HG03108 (cell line): ENCODE data around the gene LYST.
"Not testable (repeated sequence)": the region's sequence is repeated elsewhere in the genome, so short reads cannot be mapped to it uniquely, and the experiment has no call there.

ENCODE experiments used
- ATAC-seq: cut with Tn5 transposase; IDR thresholded peaks from one replicate; pipeline ENCODE4 v1.9.1; 2021; ENCODE audit warnings: moderate library complexity; ENCODE audit not compliant: unreplicated experiment

The LYST gene

GRCh38 chr1:235766794-235767285, 99.9 kb downstream of the LYST start:
- no peak for ATAC-seq

DNA sequence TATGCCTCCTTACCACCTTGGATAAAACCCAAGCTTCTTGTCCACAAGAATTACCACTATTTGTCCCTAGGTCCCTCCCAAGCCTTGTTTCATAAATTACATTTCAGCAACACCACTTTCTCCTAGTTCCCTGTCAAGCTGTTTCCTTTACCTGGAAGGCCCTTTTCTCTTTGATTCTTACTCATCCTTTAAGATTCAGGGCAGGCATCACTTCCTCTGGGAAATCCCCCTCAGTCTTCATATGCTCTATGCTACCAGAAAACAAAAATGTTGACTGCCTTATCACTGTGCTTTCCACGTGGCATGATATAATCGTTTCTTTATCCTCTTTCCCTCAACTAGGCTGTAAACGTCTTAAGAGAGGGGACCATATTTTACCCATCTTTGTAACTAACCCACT, 102.7 kb downstream of the LYST start:
- ATAC-seq = no peak

DNA sequence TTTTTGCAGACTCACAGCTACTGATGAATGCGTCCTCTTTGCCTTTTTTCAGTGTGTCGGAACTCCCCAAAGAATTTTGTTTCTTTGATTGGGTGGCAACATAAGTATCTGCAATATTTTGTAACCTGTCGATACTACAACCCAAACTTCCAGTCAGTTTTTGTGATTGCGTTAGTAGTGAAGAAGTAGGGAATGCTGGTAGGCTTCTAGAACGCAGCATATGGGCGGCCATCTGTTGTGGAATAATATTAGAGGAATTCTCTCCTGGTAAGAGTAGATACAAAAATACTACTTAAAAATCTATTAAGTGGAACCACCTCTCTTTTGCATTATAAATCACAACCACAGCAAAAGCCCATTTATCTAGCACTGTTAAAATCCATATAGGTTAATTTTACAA, 107.4 kb downstream of the LYST start:
- no peak for ATAC-seq

DNA sequence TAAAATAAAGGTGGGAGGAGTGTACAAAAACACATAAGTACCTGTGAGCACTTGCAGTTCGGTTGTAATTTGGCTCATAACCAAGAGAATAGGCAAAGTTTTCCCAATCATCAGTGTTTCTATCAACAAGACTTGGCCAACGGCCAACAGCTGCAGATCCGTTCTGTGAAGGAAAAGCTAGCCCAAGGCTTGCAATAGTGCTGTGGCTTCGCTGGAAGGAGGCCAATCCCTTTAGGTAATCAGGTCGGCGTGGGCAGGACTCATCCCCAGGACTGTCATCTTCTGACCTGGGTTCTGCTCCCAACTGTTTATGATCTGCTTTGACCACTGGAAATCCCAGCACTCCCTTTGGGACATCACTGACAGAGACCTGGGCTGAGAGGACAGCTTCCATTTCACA, 107.8 kb downstream of the LYST start:
- no peak for ATAC-seq

GRCh38 chr1:235757587-235758096, 109.1 kb downstream of the LYST start:
- no peak for ATAC-seq

DNA sequence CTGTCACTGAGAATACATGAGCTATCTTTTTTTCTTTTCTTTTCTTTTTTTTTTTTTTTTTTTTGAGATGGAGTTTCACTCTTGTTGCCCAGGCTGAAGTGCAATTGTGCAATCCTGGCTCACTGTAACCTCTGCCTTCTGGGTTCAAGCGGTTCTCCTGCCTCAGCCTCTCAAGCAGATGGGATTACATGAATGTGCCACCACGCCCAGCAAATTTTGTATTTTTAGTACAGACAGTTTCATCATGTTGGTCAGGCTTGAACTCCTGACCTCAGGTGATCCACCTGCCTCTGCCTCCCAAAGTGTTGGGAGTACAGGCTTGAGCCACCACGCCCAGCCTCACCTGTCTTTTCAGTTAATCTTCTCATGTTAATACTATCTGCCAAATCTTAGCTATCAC, 112.5 kb downstream of the LYST start:
- not testable (repeated sequence) for ATAC-seq

GRCh38 chr1:235749755-235750300, 116.9 kb downstream of the LYST start:
- ATAC-seq = no peak

DNA sequence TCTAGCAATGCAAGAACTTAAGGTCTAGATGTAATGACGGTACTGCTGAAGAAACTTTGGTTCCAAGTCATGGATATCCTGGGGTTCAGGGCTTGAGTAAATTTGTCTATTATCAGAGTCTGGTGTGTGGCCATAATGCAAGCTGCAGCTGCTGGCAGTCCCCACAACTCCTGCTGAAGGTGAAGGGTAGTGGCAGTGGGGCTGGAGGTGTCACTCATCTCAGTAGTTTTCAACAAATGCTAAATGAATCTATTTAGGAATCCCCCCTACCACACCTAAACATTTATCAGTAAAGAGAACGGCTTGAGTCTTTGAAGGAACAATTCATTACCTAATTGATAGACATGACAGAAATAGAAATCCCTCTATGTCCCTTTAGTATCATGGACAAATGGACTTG, 118.0 kb downstream of the LYST start:
- ATAC-seq = no peak

DNA sequence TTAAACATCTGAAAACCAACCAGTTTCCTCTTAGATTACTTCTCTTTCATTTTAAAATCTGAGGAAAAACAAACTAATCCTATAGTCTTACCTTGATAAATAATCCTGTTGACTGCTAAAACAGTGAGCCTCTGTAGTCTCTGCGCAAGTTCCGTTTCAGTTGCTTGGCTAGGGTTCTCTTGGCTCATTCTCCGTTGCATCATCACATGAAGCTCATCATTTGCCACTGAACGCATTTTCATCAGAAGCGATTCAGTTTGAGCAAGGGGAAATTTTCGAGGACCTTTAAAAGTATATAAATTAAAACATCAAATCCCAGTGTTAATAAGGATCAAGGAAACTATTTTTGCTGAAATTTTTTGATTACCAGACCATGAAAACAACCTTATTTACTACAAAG, 120.5 kb downstream of the LYST start:
- no peak for ATAC-seq

GRCh38 chr1:235745503-235746136, 121.1 kb downstream of the LYST start:
- no peak for ATAC-seq

- no peak for ATAC-seq
Measured at GRCh38 chr1:235742914-235743599, 123.6 kb downstream of the LYST start.

DNA sequence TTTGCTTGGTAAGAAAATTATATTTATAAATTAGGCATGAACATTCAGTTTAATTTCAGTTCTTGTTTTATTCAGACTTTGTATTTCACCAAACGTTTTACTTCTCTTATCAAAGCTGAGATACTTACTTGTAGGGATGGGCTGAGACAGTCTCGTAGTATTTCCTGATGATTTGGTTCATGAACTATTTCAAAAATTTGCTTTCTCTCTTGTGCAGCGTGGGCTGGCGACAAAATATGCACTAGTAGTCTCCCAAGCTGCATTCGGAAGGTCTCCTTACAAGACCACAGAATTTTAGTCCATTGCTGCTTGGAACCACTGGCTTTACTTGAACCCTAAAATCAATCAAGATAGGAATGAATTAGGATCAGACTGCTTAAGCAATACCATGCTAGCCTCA, 125.4 kb downstream of the LYST start:
- no peak for ATAC-seq

GRCh38 chr1:235739631-235740030, 127.1 kb downstream of the LYST start:
- no peak for ATAC-seq

DNA sequence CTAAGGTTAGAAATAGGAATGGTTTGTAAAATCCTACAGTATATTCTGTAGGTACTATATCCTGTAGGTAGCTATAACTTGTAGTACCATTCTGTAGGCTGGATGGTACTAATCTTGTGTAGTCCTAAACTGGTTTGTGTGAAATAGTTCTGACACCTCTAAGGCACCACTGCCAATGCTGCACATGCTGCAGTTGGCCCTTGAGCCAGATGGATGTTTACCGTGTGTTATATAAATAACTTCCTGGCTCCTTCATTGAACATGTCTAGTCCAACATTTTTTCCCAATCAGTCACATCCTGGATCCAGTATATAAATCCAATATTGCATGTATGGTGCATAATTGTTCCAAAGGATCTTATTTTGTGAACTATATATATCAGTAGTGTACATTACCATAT, 127.6 kb downstream of the LYST start:
- no peak for ATAC-seq

DNA sequence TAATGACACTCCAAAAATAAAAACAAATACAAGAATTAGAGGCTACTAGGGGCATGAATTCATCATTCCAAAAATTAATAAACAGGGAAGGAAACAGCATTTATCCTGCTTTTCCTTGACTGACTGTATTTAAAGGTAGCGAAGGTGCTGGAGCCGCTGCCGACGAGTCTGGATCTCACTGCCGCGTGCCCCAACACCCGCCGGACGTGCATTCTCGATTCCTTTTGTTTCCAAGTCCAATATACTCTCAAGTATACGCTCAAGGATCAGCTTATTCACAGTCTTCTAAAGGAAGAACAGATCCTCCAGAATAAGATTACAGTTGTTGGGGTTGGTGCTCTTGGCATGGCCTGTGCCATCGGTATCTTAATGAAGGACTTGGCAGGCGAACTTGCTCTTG, 129.0 kb downstream of the LYST start:
- no peak for ATAC-seq

DNA sequence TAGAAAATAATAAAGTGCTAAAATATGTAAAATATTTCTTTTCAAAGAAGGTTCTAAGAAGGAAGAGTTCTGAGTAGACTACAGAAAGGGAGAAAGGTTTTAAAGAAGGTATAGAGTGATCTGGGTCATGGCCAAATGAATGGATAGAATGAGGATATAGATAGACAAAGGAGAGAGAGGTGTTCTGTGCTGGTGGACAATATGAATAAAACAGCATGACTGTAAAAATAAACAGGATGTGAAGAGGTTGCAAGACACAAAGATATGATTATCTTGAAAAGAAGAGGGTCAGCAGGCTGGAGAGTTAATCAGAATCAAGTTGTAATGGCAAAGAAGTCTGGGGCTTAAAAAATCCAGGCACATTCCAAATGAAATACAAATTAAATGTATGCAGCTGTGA, 130.4 kb downstream of the LYST start:
- no peak for ATAC-seq

- no peak for ATAC-seq
Measured at GRCh38 chr1:235735621-235736020, 131.1 kb downstream of the LYST start.

DNA sequence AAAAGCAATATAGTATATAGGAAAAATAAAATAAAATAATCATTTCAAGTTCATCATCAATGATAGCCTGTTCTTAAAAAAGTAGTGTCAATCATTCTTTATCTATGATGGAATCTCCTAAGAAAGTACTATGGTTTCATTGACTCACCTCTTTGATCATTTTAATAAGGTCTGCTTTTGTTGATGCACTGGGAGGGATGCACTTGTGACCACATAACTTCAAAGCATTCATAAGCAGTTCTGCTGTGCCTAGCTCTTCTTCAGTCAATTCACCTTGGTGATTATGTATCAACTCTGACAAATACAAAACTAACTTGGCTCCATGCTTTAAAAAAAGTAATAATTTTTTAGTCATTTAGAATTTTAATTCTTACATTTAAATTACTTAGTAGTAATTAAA, 132.4 kb downstream of the LYST start:
- no peak for ATAC-seq

DNA sequence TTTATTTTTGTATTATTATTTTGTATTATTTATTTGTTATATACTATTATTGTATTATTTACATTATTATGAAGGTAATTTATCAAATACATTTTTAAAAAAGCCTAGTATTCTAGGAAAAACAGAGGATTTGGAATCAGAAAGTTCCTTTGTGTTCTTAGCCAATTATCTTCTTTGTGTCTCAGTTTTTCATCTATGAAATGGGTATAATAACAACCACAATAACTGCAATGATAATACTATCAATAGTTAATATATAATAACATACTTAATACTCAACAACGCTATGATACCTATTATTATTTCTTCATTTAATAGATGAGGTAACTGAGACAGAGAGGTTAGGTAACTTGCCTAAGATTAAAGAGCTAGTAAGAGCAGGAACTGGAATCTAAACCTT, 136.7 kb downstream of the LYST start:
- ATAC-seq = no peak

- ATAC-seq = no peak
Measured at GRCh38 chr1:235726557-235726956, 140.1 kb downstream of the LYST start.

GRCh38 chr1:235725434-235725833, 141.3 kb downstream of the LYST start:
- ATAC-seq = no peak

GRCh38 chr1:235724730-235725129, 142.0 kb downstream of the LYST start:
- ATAC-seq = no peak
